Chondrocyte (in vitro differentiated cells): ENCODE data around the gene IRAK1. TPM values are rescaled to one million over a fixed set of nuclear protein-coding genes. Genes with fewer than 3 reads are reported as not detected.

Experiments used
- DNase-seq: peaks from one replicate; pipeline ENCODE4 v3.0.0; 2021; ENCODE audit warnings: mixed read lengths, low spot score
- H3K27ac Mint-ChIP-seq: one replicate; pipeline ENCODE4 v1.8.0; 2021; ENCODE audit warnings: mild to moderate bottlenecking, moderate library complexity, mixed read lengths; ENCODE audit not compliant: unreplicated experiment
- H3K27me3 Mint-ChIP-seq: 2 replicates; pipeline ENCODE4 v1.8.0; 2021; ENCODE audit warnings: low read depth, mixed read lengths
- H3K36me3 Mint-ChIP-seq: 2 replicates; pipeline ENCODE4 v1.8.0; 2021; ENCODE audit warnings: low read depth, mixed read lengths
- H3K4me1 Mint-ChIP-seq: 2 replicates; pipeline ENCODE4 v1.8.0; 2021; ENCODE audit warnings: low read depth, mild to moderate bottlenecking, mixed read lengths
- H3K4me3 Mint-ChIP-seq: one replicate; pipeline ENCODE4 v1.8.0; 2021; ENCODE audit warnings: mild to moderate bottlenecking, moderate library complexity, mixed read lengths; ENCODE audit not compliant: unreplicated experiment
- H3K9me3 Mint-ChIP-seq: 2 replicates; pipeline ENCODE4 v1.8.0; 2021; ENCODE audit warnings: low read depth, mixed read lengths
- total RNA-seq: library from RNA; stranded (reverse); gene quantifications from 3 replicates; pipeline ENCODE4 v1.2.1, GENCODE V29; 2021
- TF ChIP-seq, protein P1 (sequence below): fragments of 200-600 bp; sonication (generic); IDR thresholded peaks from 2 replicates; pipeline ENCODE4 v1.5.0; 2021; ENCODE audit warnings: antibody characterized with exemption, mild to moderate bottlenecking, moderate library complexity

IRAK1 gene
- total RNA-seq, 1 donor from 2014 or later = 104 TPM

GRCh38 chrX:154051201-154051810, 31.6 kb upstream of the IRAK1 start:
- Mint-ChIP-seq H3K4me3 (no peak overlapping the region), H3K27me3 (no peaks in the 10 kb centered on the region), H3K27ac (peak overlapping the region; percentile 59), H3K9me3 (no peaks in the 10 kb centered on the region), H3K36me3 (peaks cover 2% of the 10 kb centered on the region), H3K4me1 (peaks cover 44% of the 10 kb centered on the region)
- no peak for DNase-seq
- TF ChIP-seq, protein P1, sequence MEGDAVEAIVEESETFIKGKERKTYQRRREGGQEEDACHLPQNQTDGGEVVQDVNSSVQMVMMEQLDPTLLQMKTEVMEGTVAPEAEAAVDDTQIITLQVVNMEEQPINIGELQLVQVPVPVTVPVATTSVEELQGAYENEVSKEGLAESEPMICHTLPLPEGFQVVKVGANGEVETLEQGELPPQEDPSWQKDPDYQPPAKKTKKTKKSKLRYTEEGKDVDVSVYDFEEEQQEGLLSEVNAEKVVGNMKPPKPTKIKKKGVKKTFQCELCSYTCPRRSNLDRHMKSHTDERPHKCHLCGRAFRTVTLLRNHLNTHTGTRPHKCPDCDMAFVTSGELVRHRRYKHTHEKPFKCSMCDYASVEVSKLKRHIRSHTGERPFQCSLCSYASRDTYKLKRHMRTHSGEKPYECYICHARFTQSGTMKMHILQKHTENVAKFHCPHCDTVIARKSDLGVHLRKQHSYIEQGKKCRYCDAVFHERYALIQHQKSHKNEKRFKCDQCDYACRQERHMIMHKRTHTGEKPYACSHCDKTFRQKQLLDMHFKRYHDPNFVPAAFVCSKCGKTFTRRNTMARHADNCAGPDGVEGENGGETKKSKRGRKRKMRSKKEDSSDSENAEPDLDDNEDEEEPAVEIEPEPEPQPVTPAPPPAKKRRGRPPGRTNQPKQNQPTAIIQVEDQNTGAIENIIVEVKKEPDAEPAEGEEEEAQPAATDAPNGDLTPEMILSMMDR = peak; percentile 88

DNA sequence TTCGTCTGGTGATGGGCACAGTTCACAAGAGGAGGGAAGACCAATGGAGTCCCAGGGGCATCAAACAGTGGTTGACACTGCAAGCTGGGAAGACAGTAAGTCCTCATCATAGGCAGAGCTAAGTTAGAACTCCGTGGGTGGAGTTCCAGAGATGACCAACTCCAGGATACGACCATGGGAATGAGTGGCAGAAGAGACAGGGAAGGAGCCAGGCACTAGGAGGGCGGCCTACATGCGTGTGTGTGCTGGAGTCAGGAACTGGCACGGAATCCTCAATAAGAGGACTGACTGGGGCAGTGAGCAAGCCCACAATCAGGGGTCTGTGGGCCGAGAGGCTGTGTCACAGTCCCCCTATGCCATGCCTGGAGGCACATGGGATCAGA, 30.4 kb upstream of the IRAK1 start:
- Mint-ChIP-seq H3K4me1 (peaks cover 55% of the 10 kb centered on the region), H3K4me3 (no peak overlapping the region), H3K27ac (peak overlapping the region; percentile 53), H3K27me3 (no peaks in the 10 kb centered on the region), H3K36me3 (peaks cover 2% of the 10 kb centered on the region), H3K9me3 (no peaks in the 10 kb centered on the region)
- DNase-seq = no peak
- TF ChIP-seq, protein P1 = no peak

- H3K4me3 Mint-ChIP-seq = no peak overlapping the region
Observed at GRCh38 chrX:154049209-154050112, 29.8 kb upstream of the IRAK1 start.

GRCh38 chrX:154048398-154048797, 28.7 kb upstream of the IRAK1 start:
- H3K4me1 Mint-ChIP-seq = peaks cover 66% of the 10 kb centered on the region
- H3K36me3 Mint-ChIP-seq = peaks cover 2% of the 10 kb centered on the region

More at GRCh38 chrX:154049209-154050112, 29.8 kb upstream of the IRAK1 start:
- TF ChIP-seq, protein P1 = no peak
- Mint-ChIP-seq H3K4me1 (peaks cover 57% of the 10 kb centered on the region), H3K27me3 (no peaks in the 10 kb centered on the region), H3K27ac (peak overlapping the region; percentile 53), H3K9me3 (no peaks in the 10 kb centered on the region), H3K36me3 (peaks cover 2% of the 10 kb centered on the region)
- DNase-seq = no peak

More at GRCh38 chrX:154048398-154048797, 28.7 kb upstream of the IRAK1 start:
- no peak for DNase-seq
- H3K4me3 Mint-ChIP-seq = no peak overlapping the region
- no peak overlapping the region for H3K27ac Mint-ChIP-seq
- H3K9me3 Mint-ChIP-seq = no peaks in the 10 kb centered on the region
- TF ChIP-seq, protein P1 = no peak
- no peaks in the 10 kb centered on the region for H3K27me3 Mint-ChIP-seq
